ENCODE data around the gene MAD1L1. TPM values are rescaled to one million over a fixed set of nuclear protein-coding genes. Genes with fewer than 3 reads are reported as not detected.

MAD1L1 gene
- total RNA-seq, 1 donor from 2014 or later = 32.3 TPM

- DNase-seq (ENCODE audit: low read depth) = no peak
Measured at GRCh38 chr7:2095436-2095835, 137.3 kb downstream of the MAD1L1 start.

DNA sequence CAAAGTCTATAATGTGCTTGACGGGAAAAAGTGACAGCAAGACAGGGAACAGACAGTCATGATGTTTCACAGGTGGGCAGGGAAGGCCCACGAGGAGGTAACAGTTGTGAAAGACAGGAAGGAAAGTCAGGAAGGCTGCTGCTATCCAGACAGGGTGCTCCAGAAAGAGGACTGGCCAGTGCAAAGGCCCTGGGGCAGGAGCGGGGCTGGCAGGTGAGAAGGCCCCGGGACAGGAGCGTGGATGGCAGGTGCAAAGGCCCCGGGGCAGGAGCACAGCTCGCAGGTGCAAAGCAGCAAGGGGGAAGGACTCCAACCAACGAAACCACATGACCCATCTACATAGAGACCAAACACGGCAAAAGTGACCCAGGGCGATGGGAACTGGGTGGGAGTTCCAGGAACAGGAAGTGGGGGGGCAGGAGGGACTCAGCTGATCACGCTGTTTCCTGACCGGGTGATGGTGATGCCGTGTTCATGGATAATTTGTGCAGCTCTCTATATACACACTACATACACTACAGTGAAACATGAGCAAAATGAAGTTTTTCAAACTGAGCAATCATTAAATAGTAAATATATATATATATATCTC is 138.2 kb downstream of the MAD1L1 start:
- Histone ChIP-seq H3K9me3 (ENCODE audit: insufficient read depth, low read depth, low read length) (no peaks in the 10 kb centered on the region), H3K79me2 (ENCODE audit: insufficient read depth, low read length) (peaks cover 3% of the 10 kb centered on the region), H2AFZ (ENCODE audit: low read depth, low read length) (no peak overlapping the region), H3K27ac (ENCODE audit: low read depth, low read length) (no peak overlapping the region), H4K20me1 (ENCODE audit: insufficient read depth, low read length) (peaks cover 15% of the 10 kb centered on the region), H3K36me3 (ENCODE audit: insufficient read depth, low read length) (no peaks in the 10 kb centered on the region), H3K4me3 (ENCODE audit: insufficient read depth, low read depth, low read length) (no peak overlapping the region), H3K4me2 (ENCODE audit: low read length) (no peak overlapping the region), H3K4me1 (ENCODE audit: insufficient read depth, low read length) (peaks cover 3% of the 10 kb centered on the region), H3K27me3 (ENCODE audit: insufficient read depth, low read length) (no peaks in the 10 kb centered on the region), H3K9ac (ENCODE audit: low read length) (no peak overlapping the region)
- H3K9me3 Mint-ChIP-seq (ENCODE audit: unreplicated experiment) = no peaks in the 10 kb centered on the region
- no peaks in the 10 kb centered on the region for H3K27me3 Mint-ChIP-seq (ENCODE audit: low read depth, unreplicated experiment)
- FAIRE-seq (no peak), DNase-seq (ENCODE audit: low read depth) (no peak)
- no peak overlapping the region for H3K27ac Mint-ChIP-seq (ENCODE audit: unreplicated experiment)
- peaks cover 10% of the 10 kb centered on the region for H3K36me3 Mint-ChIP-seq (ENCODE audit: low read depth, unreplicated experiment)
- H3K4me1 Mint-ChIP-seq (ENCODE audit: low read depth, unreplicated experiment) = peaks cover 7% of the 10 kb centered on the region
- H3K4me3 Mint-ChIP-seq (ENCODE audit: unreplicated experiment) = no peak overlapping the region
- no peak for TF ChIP-seq EZH2 (IDR thresholded peaks at IDR 0.05; ENCODE audit: insufficient read depth, low read length)
- no peak for TF ChIP-seq CTCF (IDR thresholded peaks at IDR 0.05; ENCODE audit: insufficient read depth, low read depth, low read length)

More at GRCh38 chr7:2095436-2095835, 137.3 kb downstream of the MAD1L1 start:
- Histone ChIP-seq H3K79me2 (ENCODE audit: insufficient read depth, low read length) (peaks cover 3% of the 10 kb centered on the region), H3K9ac (ENCODE audit: low read length) (no peak overlapping the region), H3K4me2 (ENCODE audit: low read length) (no peak overlapping the region), H3K27ac (ENCODE audit: low read depth, low read length) (no peak overlapping the region), H3K36me3 (ENCODE audit: insufficient read depth, low read length) (no peaks in the 10 kb centered on the region), H3K4me3 (ENCODE audit: insufficient read depth, low read depth, low read length) (no peak overlapping the region), H3K9me3 (ENCODE audit: insufficient read depth, low read depth, low read length) (no peaks in the 10 kb centered on the region), H4K20me1 (ENCODE audit: insufficient read depth, low read length) (peaks cover 20% of the 10 kb centered on the region), H2AFZ (ENCODE audit: low read depth, low read length) (no peak overlapping the region), H3K27me3 (ENCODE audit: insufficient read depth, low read length) (no peaks in the 10 kb centered on the region), H3K4me1 (ENCODE audit: insufficient read depth, low read length) (peaks cover 8% of the 10 kb centered on the region)
- H3K27me3 Mint-ChIP-seq (ENCODE audit: low read depth, unreplicated experiment) = no peaks in the 10 kb centered on the region
- peaks cover 14% of the 10 kb centered on the region for H3K36me3 Mint-ChIP-seq (ENCODE audit: low read depth, unreplicated experiment)
- H3K27ac Mint-ChIP-seq (ENCODE audit: unreplicated experiment) = no peak overlapping the region
- peaks cover 13% of the 10 kb centered on the region for H3K4me1 Mint-ChIP-seq (ENCODE audit: low read depth, unreplicated experiment)
- TF ChIP-seq CTCF (IDR thresholded peaks at IDR 0.05; ENCODE audit: insufficient read depth, low read depth, low read length) (no peak), EZH2 (IDR thresholded peaks at IDR 0.05; ENCODE audit: insufficient read depth, low read length) (no peak)
- H3K9me3 Mint-ChIP-seq (ENCODE audit: unreplicated experiment) = no peaks in the 10 kb centered on the region
- H3K4me3 Mint-ChIP-seq (ENCODE audit: unreplicated experiment) = no peak overlapping the region
- FAIRE-seq = no peak

DNA sequence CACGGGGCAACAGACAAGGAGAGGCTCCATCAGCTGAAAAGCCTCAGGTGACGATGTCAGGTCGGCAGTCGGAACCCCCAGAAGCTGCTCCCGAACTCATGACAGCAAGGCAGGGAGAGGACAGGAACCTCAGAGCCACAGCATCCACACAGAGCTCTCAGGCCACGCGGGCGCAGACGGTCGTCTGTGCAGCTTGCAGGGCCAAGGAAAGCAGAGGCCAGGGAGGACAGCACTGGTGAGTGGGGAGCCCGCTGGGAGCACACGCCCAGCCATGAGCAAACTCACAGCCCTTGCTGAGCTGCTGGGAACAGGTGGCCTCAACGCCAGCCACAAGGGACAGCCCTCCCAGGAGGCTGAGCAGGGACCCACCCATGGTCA is 138.9 kb downstream of the MAD1L1 start:
- H3K36me3 Mint-ChIP-seq (ENCODE audit: low read depth, unreplicated experiment) = peaks cover 13% of the 10 kb centered on the region
- FAIRE-seq = no peak
- Histone ChIP-seq H3K4me3 (ENCODE audit: insufficient read depth, low read depth, low read length) (no peak overlapping the region), H2AFZ (ENCODE audit: low read depth, low read length) (no peak overlapping the region), H4K20me1 (ENCODE audit: insufficient read depth, low read length) (peaks cover 12% of the 10 kb centered on the region), H3K4me1 (ENCODE audit: insufficient read depth, low read length) (no peaks in the 10 kb centered on the region), H3K27me3 (ENCODE audit: insufficient read depth, low read length) (no peaks in the 10 kb centered on the region), H3K36me3 (ENCODE audit: insufficient read depth, low read length) (no peaks in the 10 kb centered on the region), H3K4me2 (ENCODE audit: low read length) (no peak overlapping the region), H3K9ac (ENCODE audit: low read length) (no peak overlapping the region), H3K79me2 (ENCODE audit: insufficient read depth, low read length) (peaks cover 3% of the 10 kb centered on the region), H3K27ac (ENCODE audit: low read depth, low read length) (no peak overlapping the region), H3K9me3 (ENCODE audit: insufficient read depth, low read depth, low read length) (no peaks in the 10 kb centered on the region)
- DNase-seq (ENCODE audit: low read depth) = no peak
- no peaks in the 10 kb centered on the region for H3K27me3 Mint-ChIP-seq (ENCODE audit: low read depth, unreplicated experiment)
- no peak overlapping the region for H3K4me3 Mint-ChIP-seq (ENCODE audit: unreplicated experiment)
- TF ChIP-seq CTCF (IDR thresholded peaks at IDR 0.05; ENCODE audit: insufficient read depth, low read depth, low read length) (no peak), EZH2 (IDR thresholded peaks at IDR 0.05; ENCODE audit: insufficient read depth, low read length) (no peak)
- H3K4me1 Mint-ChIP-seq (ENCODE audit: low read depth, unreplicated experiment) = peaks cover under 1% of the 10 kb centered on the region
- H3K9me3 Mint-ChIP-seq (ENCODE audit: unreplicated experiment) = no peaks in the 10 kb centered on the region
- H3K27ac Mint-ChIP-seq (ENCODE audit: unreplicated experiment) = no peak overlapping the region
